H9 (cell line): ENCODE measurements around the gene MYH11. TPM values are rescaled to one million over a fixed set of nuclear protein-coding genes. Genes with fewer than 3 reads are reported as not detected.

Experiments used
- DNase-seq: peaks from one replicate; pipeline ENCODE4 v3.0.0-alpha.2; 2017
- H2AFZ ChIP-seq: one replicate; pipeline ENCODE4 v1.6.1; 2013; ENCODE audit warnings: mild to moderate bottlenecking, low read length, control low read depth, moderate library complexity
- H2AK5ac ChIP-seq: 2 replicates; pipeline ENCODE4 v1.6.1; 2013; ENCODE audit warnings: low read length, control low read depth, mixed read lengths; ENCODE audit not compliant: insufficient read length
- H2BK120ac ChIP-seq: one replicate; pipeline ENCODE4 v1.6.1; 2013; ENCODE audit warnings: low read depth, mild to moderate bottlenecking, low read length, control low read depth, inconsistent platforms; ENCODE audit not compliant: poor library complexity, severe bottlenecking
- H2BK12ac ChIP-seq: 2 replicates; pipeline ENCODE4 v1.6.1; 2013; ENCODE audit warnings: low read length, control low read depth, mixed read lengths, low read depth; ENCODE audit not compliant: insufficient read length
- H2BK15ac ChIP-seq: 2 replicates; pipeline ENCODE4 v1.6.1; 2013; ENCODE audit warnings: low read depth, low read length, control low read depth
- H2BK20ac ChIP-seq: one replicate; pipeline ENCODE4 v1.6.1; 2013; ENCODE audit warnings: low read depth, mild to moderate bottlenecking, low read length, control low read depth, inconsistent platforms; ENCODE audit not compliant: poor library complexity, severe bottlenecking
- H2BK5ac ChIP-seq: 2 replicates; pipeline ENCODE4 v1.6.1; 2013; ENCODE audit warnings: low read length, control low read depth, mixed read lengths; ENCODE audit not compliant: insufficient read length
- H3K14ac ChIP-seq: 2 replicates; pipeline ENCODE4 v1.6.1; 2013; ENCODE audit warnings: low read length, control low read depth; ENCODE audit not compliant: insufficient read depth
- H3K18ac ChIP-seq: 2 replicates; pipeline ENCODE4 v1.6.1; 2013; ENCODE audit warnings: low read depth, mild to moderate bottlenecking, mixed read lengths, low read length, control low read depth; ENCODE audit not compliant: insufficient read length
- H3K23ac ChIP-seq: 2 replicates; pipeline ENCODE4 v1.6.1; 2013; ENCODE audit warnings: low read length, control low read depth, mixed read lengths, low read depth; ENCODE audit not compliant: insufficient read length
- H3K23me2 ChIP-seq: 2 replicates; pipeline ENCODE4 v1.6.1; 2013; ENCODE audit warnings: low read depth, mild to moderate bottlenecking, mixed read lengths, low read length, control low read depth; ENCODE audit not compliant: insufficient read length, poor library complexity, severe bottlenecking
- H3K27ac ChIP-seq: 2 replicates; pipeline ENCODE4 v1.5.1; 2013; ENCODE audit warnings: low read length, control low read depth, mixed read lengths, low read depth; ENCODE audit not compliant: insufficient read length
- H3K27me3 ChIP-seq: 2 replicates; pipeline ENCODE4 v1.6.1; 2013; ENCODE audit warnings: low read length, control low read depth, inconsistent platforms; ENCODE audit not compliant: insufficient read depth
- H3K4ac ChIP-seq: 2 replicates; pipeline ENCODE4 v1.6.1; 2013; ENCODE audit warnings: low read depth, mild to moderate bottlenecking, control low read depth, inconsistent platforms, low read length, moderate library complexity
- H3K4me1 ChIP-seq: 2 replicates; pipeline ENCODE4 v1.6.1; 2013; ENCODE audit warnings: low read length, control low read depth, inconsistent platforms; ENCODE audit not compliant: insufficient read depth
- H3K4me2 ChIP-seq: 2 replicates; pipeline ENCODE4 v1.6.1; 2013; ENCODE audit warnings: low read length, control low read depth, mixed read lengths; ENCODE audit not compliant: insufficient read length, insufficient read depth
- H3K56ac ChIP-seq: 2 replicates; pipeline ENCODE4 v1.6.1; 2013; ENCODE audit warnings: low read depth, mild to moderate bottlenecking, mixed read lengths, low read length, control low read depth; ENCODE audit not compliant: insufficient read length
- H3K79me1 ChIP-seq: 2 replicates; pipeline ENCODE4 v1.6.1; 2013; ENCODE audit warnings: low read depth, mild to moderate bottlenecking, moderate library complexity, low read length, control low read depth, inconsistent platforms; ENCODE audit not compliant: insufficient read depth, poor library complexity, severe bottlenecking
- H3K79me2 ChIP-seq: 2 replicates; pipeline ENCODE4 v1.6.1; 2013; ENCODE audit warnings: low read length, control low read depth, inconsistent platforms; ENCODE audit not compliant: insufficient read depth
- H3K9ac ChIP-seq: 2 replicates; pipeline ENCODE4 v1.6.1; 2013; ENCODE audit warnings: low read length, control low read depth, mixed read lengths; ENCODE audit not compliant: insufficient read length; ENCODE audit errors: extremely low read depth
- H3K9me3 ChIP-seq: one replicate; pipeline ENCODE4 v1.6.1; 2013; ENCODE audit warnings: low read depth, low read length, inconsistent platforms; ENCODE audit not compliant: control insufficient read depth
- H3T11ph ChIP-seq: one replicate; pipeline ENCODE4 v1.6.1; 2013; ENCODE audit warnings: mild to moderate bottlenecking, low read length, control low read depth, inconsistent platforms
- H4K20me1 ChIP-seq: one replicate; pipeline ENCODE4 v1.6.1; 2013; ENCODE audit not compliant: control insufficient read depth, insufficient read length, insufficient read depth
- H4K5ac ChIP-seq: 2 replicates; pipeline ENCODE4 v1.6.1; 2013; ENCODE audit warnings: low read depth, mild to moderate bottlenecking, mixed read lengths, low read length, control low read depth; ENCODE audit not compliant: insufficient read length
- H4K8ac ChIP-seq: replicated peaks from 2 replicates; pipeline ENCODE4 v1.6.1; 2013; ENCODE audit warnings: low read length, control low read depth, mixed read lengths, low read depth; ENCODE audit not compliant: insufficient read length
- H4K91ac ChIP-seq: 2 replicates; pipeline ENCODE4 v1.6.1; 2013; ENCODE audit warnings: low read depth, mild to moderate bottlenecking, moderate library complexity, mixed read lengths, low read length, control low read depth; ENCODE audit not compliant: insufficient read length
- H3K27ac Mint-ChIP-seq, 3 experiments: 2 replicates in 2 of 3; 3 replicates in 1 of 3; pipeline ENCODE4 v1.8.0; 2020 to 2021; ENCODE audit warnings: mixed read lengths in 3 of 3, mild to moderate bottlenecking in 1 of 3, moderate library complexity in 1 of 3
- H3K27me3 Mint-ChIP-seq: 2 replicates; pipeline ENCODE4 v1.8.0; 2021; ENCODE audit warnings: low read depth, mild to moderate bottlenecking, moderate library complexity, mixed read lengths
- H3K36me3 Mint-ChIP-seq, 3 experiments: 2 replicates in 2 of 3; 3 replicates in 1 of 3; pipeline ENCODE4 v1.8.0; 2020 to 2021; ENCODE audit warnings: low read depth in 3 of 3, mixed read lengths in 3 of 3; ENCODE audit not compliant: insufficient read depth in 1 of 3
- H3K4me1 Mint-ChIP-seq, 2 experiments: 2 replicates each; pipeline ENCODE4 v1.8.0; 2020; ENCODE audit warnings: mixed read lengths in 2 of 2
- H3K4me3 Mint-ChIP-seq, 2 experiments: 2 replicates in 1 of 2; 3 replicates in 1 of 2; pipeline ENCODE4 v1.8.0; 2020 to 2021; ENCODE audit warnings: mild to moderate bottlenecking in 2 of 2, mixed read lengths in 2 of 2, moderate library complexity in 1 of 2
- H3K9me3 Mint-ChIP-seq, 2 experiments: 2 replicates in 1 of 2; 3 replicates in 1 of 2; pipeline ENCODE4 v1.8.0; 2020; ENCODE audit warnings: mild to moderate bottlenecking in 2 of 2, mixed read lengths in 2 of 2, moderate library complexity in 1 of 2
- WGBS: extraction: QIAGEN DNeasy Blood & Tissue Kit; methylation state at CpG from one replicate; pipeline ENCODE4 v1.1.7; 2013; ENCODE audit warnings: missing lambda C conversion rate, low lambda C conversion rate, mixed read lengths; ENCODE audit not compliant: insufficient read length; ENCODE audit errors: extremely low coverage; 5-methylcytosine and 5-hydroxymethylcytosine counted together
- total RNA-seq: library from RNA; stranded (reverse); gene quantifications from 2 replicates; pipeline ENCODE4 v1.2.1, GENCODE V29; 2021
- TF ChIP-seq, protein P1 (sequence below): fragments of 200-600 bp; sonication (generic); conservative IDR thresholded peaks from 3 replicates; pipeline ENCODE4 v1.8.0; 2021; ENCODE audit warnings: antibody characterized with exemption, mild to moderate bottlenecking

MYH11 gene
- total RNA-seq, 1 experiment from 2014 or later: 0.42 TPM

DNA sequence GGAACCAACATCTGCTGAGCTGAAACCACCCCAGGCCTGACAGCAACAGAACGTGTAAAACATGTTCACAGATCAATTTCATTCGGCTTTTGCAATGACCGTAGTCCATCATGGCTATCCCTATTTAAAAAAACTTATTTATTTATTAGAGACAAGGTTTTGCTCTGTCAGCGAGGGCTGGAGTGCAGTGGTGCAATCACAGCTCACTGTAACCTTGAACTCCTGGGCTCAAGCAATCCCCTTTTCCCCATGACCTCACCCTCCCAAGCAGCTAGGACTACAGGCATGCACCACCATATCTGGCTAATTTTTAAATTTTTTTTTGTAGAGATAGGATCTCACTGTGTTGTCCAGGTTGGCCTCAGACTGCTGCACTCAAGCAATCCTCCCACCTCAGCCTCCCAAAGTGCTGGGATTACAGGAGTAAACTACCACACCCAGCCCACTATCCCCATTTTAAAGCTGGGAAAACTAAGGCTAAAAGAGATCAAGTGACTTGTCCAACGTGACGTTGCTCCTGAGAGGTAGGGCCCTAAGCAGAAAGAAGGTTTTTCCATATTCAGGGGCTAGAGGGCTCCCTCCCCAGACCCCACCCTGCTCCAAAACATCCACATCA is 77.7 kb downstream of the MYH11 start:
- Histone ChIP-seq H2BK20ac (no peak overlapping the region), H2AFZ (no peak overlapping the region), H4K91ac (no peak overlapping the region), H4K20me1 (no peaks in the 10 kb centered on the region), H2BK120ac (no peak overlapping the region), H3K79me2 (no peaks in the 10 kb centered on the region), H3K79me1 (no peaks in the 10 kb centered on the region), H2BK5ac (no peak overlapping the region), H3K9me3 (no peaks in the 10 kb centered on the region), H3K18ac (no peak overlapping the region), H4K8ac (no peak overlapping the region), H3K56ac (no peak overlapping the region), H3K23ac (no peak overlapping the region), H3K4me2 (no peak overlapping the region), H4K5ac (no peak overlapping the region), H3T11ph (no peak overlapping the region), H2BK12ac (no peak overlapping the region), H2AK5ac (no peak overlapping the region), H2BK15ac (no peak overlapping the region), H3K4ac (no peak overlapping the region), H3K27me3 (no peaks in the 10 kb centered on the region), H3K14ac (no peak overlapping the region; the same call in 1 of the 2 replicates), H3K27ac (no peak overlapping the region), H3K23me2 (no peaks in the 10 kb centered on the region), H3K9ac (no peak overlapping the region), H3K4me1 (no peaks in the 10 kb centered on the region)
- no CpG with 5 or more reads among the region's 6 CpGs for WGBS
- no peaks in the 10 kb centered on the region for H3K36me3 Mint-ChIP-seq
- peaks cover 3% of the 10 kb centered on the region in 2 experiments; a peak in 3 of 4 replicates for H3K4me1 Mint-ChIP-seq
- H3K27me3 Mint-ChIP-seq: peaks cover 11% of the 10 kb centered on the region
- H3K4me3 Mint-ChIP-seq: no peak overlapping the region
- no peaks in the 10 kb centered on the region for H3K9me3 Mint-ChIP-seq
- TF ChIP-seq, protein P1, sequence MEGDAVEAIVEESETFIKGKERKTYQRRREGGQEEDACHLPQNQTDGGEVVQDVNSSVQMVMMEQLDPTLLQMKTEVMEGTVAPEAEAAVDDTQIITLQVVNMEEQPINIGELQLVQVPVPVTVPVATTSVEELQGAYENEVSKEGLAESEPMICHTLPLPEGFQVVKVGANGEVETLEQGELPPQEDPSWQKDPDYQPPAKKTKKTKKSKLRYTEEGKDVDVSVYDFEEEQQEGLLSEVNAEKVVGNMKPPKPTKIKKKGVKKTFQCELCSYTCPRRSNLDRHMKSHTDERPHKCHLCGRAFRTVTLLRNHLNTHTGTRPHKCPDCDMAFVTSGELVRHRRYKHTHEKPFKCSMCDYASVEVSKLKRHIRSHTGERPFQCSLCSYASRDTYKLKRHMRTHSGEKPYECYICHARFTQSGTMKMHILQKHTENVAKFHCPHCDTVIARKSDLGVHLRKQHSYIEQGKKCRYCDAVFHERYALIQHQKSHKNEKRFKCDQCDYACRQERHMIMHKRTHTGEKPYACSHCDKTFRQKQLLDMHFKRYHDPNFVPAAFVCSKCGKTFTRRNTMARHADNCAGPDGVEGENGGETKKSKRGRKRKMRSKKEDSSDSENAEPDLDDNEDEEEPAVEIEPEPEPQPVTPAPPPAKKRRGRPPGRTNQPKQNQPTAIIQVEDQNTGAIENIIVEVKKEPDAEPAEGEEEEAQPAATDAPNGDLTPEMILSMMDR: no peak
- no peak for DNase-seq
- H3K27ac Mint-ChIP-seq: no peak overlapping the region
